Omental fat pad (tissue), 4 donors: ENCODE results near the gene TRIM8. TPM values are rescaled to one million over a fixed set of nuclear protein-coding genes. Genes with fewer than 3 reads are reported as not detected.

Experiments used
- ATAC-seq: fragments of 150-250 bp; one replicate; pipeline ENCODE4 v1.9.1; 2016; ENCODE audit warnings: mild to moderate bottlenecking, moderate library complexity; ENCODE audit not compliant: low FRiP score
- DNase-seq: peaks from one replicate; pipeline ENCODE4 v3.0.0-alpha.2; 2019; ENCODE audit warnings: low spot score
- total RNA-seq, 4 donors: library from RNA; depleted of rRNA; stranded (reverse); fragments of >200 nt; gene quantifications; one replicate each; pipeline ENCODE4 v1.1.0, GENCODE V29; 2016
- TF ChIP-seq, protein P1 (sequence below), 3 donors: fragments of 450-650 bp; IDR thresholded peaks; one replicate each; pipeline ENCODE4 v1.5.1; 2016 to 2017; ENCODE audit warnings: antibody characterized with exemption in 3 of 3, mild to moderate bottlenecking in 3 of 3, moderate library complexity in 2 of 3

TRIM8 gene
- total RNA-seq, 4 donors from 2014 or later, result 58.2 to 121 (median 103) TPM

DNA sequence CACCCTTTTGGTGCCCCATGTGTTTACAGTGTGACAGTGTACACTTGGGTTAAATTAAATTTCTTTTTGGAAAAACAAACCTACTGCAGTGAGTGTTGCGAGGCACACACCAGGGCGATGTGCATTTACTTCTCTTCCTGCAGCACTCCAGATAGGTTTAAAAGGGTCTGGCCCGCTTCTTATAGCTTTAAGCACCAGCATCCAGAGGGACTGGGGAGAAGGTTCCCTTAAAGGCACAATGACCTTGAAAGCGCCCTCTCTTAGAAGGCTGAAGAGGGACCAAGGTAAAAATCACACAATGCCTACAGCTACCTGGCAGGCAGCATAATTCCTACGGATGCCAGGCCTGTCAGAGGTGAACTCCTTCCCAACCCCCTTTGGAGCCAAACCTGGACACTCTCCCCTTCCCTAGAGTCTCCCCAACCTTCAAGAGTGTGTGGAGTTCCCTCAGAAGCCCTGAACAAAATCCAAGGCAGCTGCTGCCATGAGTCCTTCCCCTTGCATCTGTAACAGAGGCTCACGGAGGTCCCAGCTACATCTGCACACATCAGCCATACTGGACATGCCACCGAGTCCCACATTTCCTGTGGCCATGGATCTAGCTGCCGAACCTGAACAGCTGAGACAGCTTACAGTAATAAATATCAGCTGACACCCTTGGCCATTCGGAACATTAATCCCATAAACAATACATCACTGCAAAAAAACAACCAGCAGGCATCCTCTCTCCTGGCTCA is 33.2 kb downstream of the TRIM8 start:
- TF ChIP-seq, protein P1, sequence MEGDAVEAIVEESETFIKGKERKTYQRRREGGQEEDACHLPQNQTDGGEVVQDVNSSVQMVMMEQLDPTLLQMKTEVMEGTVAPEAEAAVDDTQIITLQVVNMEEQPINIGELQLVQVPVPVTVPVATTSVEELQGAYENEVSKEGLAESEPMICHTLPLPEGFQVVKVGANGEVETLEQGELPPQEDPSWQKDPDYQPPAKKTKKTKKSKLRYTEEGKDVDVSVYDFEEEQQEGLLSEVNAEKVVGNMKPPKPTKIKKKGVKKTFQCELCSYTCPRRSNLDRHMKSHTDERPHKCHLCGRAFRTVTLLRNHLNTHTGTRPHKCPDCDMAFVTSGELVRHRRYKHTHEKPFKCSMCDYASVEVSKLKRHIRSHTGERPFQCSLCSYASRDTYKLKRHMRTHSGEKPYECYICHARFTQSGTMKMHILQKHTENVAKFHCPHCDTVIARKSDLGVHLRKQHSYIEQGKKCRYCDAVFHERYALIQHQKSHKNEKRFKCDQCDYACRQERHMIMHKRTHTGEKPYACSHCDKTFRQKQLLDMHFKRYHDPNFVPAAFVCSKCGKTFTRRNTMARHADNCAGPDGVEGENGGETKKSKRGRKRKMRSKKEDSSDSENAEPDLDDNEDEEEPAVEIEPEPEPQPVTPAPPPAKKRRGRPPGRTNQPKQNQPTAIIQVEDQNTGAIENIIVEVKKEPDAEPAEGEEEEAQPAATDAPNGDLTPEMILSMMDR (IDR thresholded peaks at IDR 0.05), result no peak
- ATAC-seq (no peak), DNase-seq (no peak)

DNA sequence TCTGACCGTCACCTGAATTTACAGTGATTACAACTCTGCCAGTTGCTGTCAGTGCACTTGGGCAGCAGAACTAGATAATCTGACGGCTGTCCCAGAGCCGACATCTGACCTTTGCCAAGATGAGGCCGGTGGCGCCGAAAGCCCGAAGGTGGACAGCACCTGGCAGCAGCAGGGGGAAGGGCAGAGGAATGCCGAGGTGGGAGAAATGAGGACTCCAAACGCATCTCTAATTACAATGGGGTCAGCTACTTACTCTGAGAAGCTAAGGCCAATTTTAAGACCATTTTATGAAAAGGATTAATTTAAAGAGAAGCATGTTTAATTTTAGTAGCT is 33.8 kb downstream of the TRIM8 start:
- TF ChIP-seq, protein P1 (IDR thresholded peaks at IDR 0.05), result no peak
- DNase-seq, result no peak
- ATAC-seq, result no peak

DNA sequence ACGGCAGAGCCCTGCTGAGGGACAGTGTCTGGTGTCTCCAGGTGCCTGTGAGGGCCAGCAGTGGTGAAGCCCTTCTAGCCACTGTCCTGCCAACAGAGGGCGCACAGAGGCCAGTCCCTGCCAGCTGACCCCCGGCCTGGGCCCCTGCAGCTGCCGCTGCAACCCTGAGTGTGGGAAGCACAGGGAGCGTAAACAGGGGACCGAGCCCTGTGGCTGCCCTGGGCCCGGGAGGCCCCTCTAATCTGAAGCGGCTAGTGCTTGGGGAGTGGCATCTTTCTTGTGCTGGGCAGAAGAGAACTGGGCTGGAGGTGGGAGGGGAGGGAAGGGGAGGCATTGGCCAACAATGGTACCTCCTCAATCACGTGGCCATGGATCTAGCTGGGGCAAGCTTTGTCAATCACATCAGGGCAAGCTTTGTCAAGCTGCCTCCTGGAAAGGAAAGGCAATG is 34.6 kb downstream of the TRIM8 start:
- peak; percentile 16 for ATAC-seq
- TF ChIP-seq, protein P1 (IDR thresholded peaks at IDR 0.05), result no peak
- no peak for DNase-seq

DNA sequence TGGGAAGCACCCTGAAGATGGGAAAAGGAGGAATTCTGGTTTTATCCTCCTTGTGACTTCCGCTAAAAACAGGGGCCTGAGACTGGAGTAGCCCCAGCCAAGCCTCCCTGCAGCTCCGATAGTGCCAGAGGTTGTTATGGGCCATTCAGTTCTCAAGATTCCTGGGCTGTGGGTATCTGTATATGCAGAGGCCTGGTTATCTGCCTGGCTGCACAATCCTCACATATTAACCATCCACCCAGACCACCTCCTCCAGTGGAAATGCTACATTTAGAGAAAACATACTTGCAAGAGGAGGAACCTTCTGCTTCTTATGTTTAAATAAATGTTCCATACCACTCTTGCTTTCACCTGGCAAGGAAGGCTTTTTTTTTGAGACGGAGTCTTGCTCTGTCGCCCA is 35.3 kb downstream of the TRIM8 start:
- DNase-seq, result no peak
- TF ChIP-seq, protein P1 (IDR thresholded peaks at IDR 0.05), result no peak

DNA sequence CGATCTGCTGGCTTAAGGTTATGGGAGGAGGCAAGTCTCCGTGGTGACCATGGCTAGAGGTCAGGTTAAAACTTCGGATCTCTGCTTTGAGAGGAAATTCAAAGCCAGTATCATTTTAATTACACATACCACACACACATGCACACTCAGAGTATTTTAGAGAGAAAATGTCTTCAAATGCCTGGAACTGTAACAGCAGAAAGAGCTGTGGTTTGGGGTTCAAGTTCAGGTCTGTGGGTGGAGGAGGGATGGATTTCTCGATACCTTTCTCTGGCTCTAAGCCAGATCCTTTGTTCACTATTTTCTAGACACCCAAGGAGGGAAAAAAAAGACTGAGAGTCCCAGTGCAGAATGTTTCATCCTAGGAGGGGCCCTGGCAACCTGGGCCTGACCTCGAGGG is 37.4 kb downstream of the TRIM8 start:
- no peak for DNase-seq
- ATAC-seq, result no peak
- TF ChIP-seq, protein P1 (IDR thresholded peaks at IDR 0.05), result no peak

More for the DNA sequence above, 35.3 kb downstream of the TRIM8 start:
- no peak for ATAC-seq

DNA sequence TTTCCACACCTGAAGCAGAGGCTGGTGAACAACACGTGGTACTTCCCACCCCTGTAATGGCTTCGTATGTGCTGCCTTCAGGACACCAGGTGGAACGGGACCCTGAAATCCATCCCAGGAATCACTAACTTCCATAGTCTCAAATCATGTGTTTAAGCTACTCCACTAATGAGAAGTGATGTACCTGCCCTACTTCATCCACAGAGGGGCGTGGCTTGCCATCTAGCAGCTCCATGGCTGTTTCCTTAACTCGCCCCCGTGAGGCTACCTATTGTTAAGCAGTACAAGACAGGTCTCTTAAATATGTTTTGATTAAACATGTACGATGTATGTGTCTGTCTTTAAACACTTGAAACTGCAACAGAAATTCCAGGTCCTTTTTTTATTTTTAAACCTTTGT is 38.1 kb downstream of the TRIM8 start:
- TF ChIP-seq, protein P1 (IDR thresholded peaks at IDR 0.05), result no peak
- no peak for DNase-seq
- no peak for ATAC-seq

DNA sequence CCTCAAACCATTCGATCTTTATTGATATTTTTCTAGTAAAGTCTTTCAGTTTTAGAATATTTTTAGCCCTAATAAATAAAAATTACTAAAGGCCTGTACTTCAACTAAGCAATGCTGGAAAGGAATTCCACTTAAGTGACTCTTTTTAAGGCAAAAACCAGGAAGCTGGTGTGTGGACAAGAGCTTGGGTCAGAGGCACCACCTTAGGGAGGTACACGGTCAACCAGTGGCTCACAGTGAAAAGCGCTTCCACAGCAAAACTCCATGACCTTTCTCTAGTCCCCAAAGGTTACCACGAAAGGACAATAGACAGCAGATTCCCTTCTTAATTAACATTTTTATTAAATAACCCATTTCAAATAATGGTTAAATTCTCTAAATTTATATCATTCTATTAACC is 38.7 kb downstream of the TRIM8 start:
- no peak for ATAC-seq
- no peak for DNase-seq
- TF ChIP-seq, protein P1 (IDR thresholded peaks at IDR 0.05), result no peak
